A549 treated with DMSO at 1 μM for 4 hours (cell line): Measurements from ENCODE around the gene GZMA. TPM values are rescaled to one million over a fixed set of nuclear protein-coding genes. Genes with fewer than 3 reads are reported as not detected.

Experiments used
- total RNA-seq: library from RNA; stranded (reverse); fragments of 200-300 nt; extraction: Qiagen RNA extraction; gene quantifications from 5 replicates; pipeline ENCODE4 v1.2.3, GENCODE V29; 2022; ENCODE audit warnings: low read depth

The GZMA gene
- total RNA-seq = not detected in 5 replicates

GRCh38 chr5:55102348-55102747 lies at the start of gene GZMA:
Gene GZMA (plus strand): TSS chr5:55102646. CDS start chr5:55102683, 37 bp downstream.

Other genes starting within 250 kb of the GZMA start
- gene ESM1, start 117.1 kb upstream of the GZMA start, total RNA-seq = not detected in 5 replicates
- gene GZMK, start 78.4 kb upstream of the GZMA start, total RNA-seq = not detected in 5 replicates
- 37.5 to 49.4 TPM (median 44.5 TPM) in 5 replicates for gene GPX8, start 57.5 kb downstream of the GZMA start, total RNA-seq
- 0.07 to 0.14 TPM (median 0.09 TPM) in 3 of 5 replicates, not detected in the others for gene CDC20B, start 70.5 kb downstream of the GZMA start, total RNA-seq
- gene MCIDAS, start 124.7 kb downstream of the GZMA start, total RNA-seq = 1.7 to 3.2 TPM (median 2.3 TPM) in 5 replicates
- gene CCNO, start 131.0 kb downstream of the GZMA start, total RNA-seq = 7.1 to 8.7 TPM (median 8.6 TPM) in 5 replicates
- gene DHX29, start 205.0 kb downstream of the GZMA start, total RNA-seq = 21.5 to 28.4 TPM (median 25.8 TPM) in 5 replicates
- gene MTREX, start 205.3 kb downstream of the GZMA start, total RNA-seq = 35.5 to 50.1 TPM (median 44.0 TPM) in 5 replicates